ENCODE data around the gene SLC2A4RG.

DNA sequence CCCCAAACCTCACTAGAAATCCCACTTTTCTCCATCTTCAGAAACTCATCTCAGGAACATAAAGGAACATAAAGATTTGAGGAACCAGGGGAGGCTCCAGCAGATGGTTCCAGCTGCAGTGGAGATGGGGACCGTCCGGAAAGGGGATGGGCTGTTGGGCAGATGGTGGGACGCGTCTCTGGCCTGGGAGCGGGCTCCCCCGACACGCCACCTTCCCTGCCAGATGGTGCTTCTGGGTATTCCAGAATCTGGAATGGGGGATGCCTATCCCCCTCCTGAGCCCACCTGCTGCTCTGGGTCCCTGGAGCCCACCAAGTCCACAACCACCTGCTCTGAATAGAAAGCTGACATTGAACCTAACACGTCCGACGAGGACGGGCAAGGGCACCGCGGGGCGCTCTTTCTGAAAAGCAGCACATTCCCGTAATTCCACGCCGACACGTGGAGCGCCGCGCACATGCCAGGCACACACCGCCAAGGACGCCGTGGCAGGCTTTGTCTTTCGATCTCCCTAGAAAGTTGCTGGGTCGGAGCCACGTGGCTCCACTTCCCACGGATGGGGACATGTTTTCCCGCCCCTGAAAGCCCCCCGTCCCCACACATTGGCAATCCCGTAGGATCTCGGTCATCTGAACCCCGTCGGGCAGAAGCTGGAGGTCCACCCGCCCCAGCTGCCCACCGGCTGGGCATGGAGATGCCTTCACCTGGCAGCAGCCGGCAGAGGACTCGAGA is 27.3 kb downstream of the SLC2A4RG start:
- no peak for TF ChIP-seq CTCF (IDR thresholded peaks at IDR 0.05)
- TF ChIP-seq POLR2AphosphoS5 (IDR thresholded peaks at IDR 0.05): no peak
- TF ChIP-seq EP300 (IDR thresholded peaks at IDR 0.05): no peak
- TF ChIP-seq POLR2A (IDR thresholded peaks at IDR 0.05; ENCODE audit: low read depth): no peak
